ENCODE data around the gene HDDC2.

- TF ChIP-seq CTCF (IDR thresholded peaks at IDR 0.05): no peak
- no peak for TF ChIP-seq POLR2A (IDR thresholded peaks at IDR 0.05)
Observed at GRCh38 chr6:125299257-125299656, 2.5 kb downstream of the HDDC2 start.

Measured in Peyer's patch (tissue), 4 donors.